ENCODE data around the gene STEAP1.

DNA sequence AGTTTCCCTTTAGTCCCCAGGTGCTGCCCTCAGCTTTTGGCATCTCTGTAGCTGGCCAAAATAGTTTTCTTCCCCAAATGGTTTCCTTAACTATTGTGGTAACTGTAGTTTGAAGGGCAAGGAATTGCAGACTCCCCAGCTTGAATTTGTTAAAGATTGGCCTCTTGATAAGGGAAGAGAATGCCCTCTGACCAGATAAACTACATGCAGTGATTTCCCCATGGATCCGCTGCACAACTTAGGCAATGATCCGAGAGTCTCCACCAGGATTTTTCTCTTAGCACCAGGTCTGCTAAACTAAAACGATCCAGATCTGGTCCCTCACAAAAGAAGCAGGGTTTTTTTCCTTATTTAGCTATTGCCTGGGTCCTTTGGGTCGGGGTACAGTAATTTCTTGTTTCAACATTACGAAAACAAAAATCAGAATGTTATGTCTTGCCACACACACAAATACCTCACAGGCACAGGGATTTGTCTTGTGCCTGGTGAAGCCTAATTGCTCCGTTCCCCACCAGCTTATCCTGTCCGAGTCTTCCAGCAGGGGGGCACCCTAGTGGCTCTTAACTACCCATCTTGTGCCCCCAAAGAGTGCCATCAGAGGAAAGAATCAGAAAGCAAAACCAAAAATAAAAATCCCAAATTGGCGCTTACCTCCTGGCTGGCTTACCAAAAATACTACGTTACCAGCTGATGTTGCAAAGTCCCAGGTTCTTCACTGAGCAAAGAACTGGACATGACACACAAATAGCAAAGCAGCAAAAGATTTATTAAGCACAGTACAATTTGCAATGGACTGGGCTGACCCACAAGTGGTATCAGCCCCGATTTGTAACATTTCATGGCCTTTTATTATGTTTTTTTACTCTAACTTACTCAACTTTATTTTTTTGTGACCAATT lies 40.9 kb downstream of the STEAP1 start:
- no peak for TF ChIP-seq POLR2A (IDR thresholded peaks at IDR 0.05)
- TF ChIP-seq, protein P1, sequence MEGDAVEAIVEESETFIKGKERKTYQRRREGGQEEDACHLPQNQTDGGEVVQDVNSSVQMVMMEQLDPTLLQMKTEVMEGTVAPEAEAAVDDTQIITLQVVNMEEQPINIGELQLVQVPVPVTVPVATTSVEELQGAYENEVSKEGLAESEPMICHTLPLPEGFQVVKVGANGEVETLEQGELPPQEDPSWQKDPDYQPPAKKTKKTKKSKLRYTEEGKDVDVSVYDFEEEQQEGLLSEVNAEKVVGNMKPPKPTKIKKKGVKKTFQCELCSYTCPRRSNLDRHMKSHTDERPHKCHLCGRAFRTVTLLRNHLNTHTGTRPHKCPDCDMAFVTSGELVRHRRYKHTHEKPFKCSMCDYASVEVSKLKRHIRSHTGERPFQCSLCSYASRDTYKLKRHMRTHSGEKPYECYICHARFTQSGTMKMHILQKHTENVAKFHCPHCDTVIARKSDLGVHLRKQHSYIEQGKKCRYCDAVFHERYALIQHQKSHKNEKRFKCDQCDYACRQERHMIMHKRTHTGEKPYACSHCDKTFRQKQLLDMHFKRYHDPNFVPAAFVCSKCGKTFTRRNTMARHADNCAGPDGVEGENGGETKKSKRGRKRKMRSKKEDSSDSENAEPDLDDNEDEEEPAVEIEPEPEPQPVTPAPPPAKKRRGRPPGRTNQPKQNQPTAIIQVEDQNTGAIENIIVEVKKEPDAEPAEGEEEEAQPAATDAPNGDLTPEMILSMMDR (IDR thresholded peaks at IDR 0.05), result no peak

Measured in Peyer's patch (tissue), 4 donors.